NCI-H226 (cell line): ENCODE measurements around the gene SACS.
"Not testable (repeated sequence)": the region's sequence is repeated elsewhere in the genome, so short reads cannot be mapped to it uniquely, and the experiment has no call there.

Experiments used
- DNase-seq: peaks from one replicate; pipeline ENCODE4 v3.0.0-alpha.2; 2015

The SACS gene

GRCh38 chr13:23401156-23401555 is 32.3 kb downstream of the SACS start:
- not testable (repeated sequence) for DNase-seq

GRCh38 chr13:23399347-23399746 is 34.2 kb downstream of the SACS start:
- DNase-seq = no peak

GRCh38 chr13:23394821-23395220 is 38.7 kb downstream of the SACS start:
- no peak for DNase-seq

DNA sequence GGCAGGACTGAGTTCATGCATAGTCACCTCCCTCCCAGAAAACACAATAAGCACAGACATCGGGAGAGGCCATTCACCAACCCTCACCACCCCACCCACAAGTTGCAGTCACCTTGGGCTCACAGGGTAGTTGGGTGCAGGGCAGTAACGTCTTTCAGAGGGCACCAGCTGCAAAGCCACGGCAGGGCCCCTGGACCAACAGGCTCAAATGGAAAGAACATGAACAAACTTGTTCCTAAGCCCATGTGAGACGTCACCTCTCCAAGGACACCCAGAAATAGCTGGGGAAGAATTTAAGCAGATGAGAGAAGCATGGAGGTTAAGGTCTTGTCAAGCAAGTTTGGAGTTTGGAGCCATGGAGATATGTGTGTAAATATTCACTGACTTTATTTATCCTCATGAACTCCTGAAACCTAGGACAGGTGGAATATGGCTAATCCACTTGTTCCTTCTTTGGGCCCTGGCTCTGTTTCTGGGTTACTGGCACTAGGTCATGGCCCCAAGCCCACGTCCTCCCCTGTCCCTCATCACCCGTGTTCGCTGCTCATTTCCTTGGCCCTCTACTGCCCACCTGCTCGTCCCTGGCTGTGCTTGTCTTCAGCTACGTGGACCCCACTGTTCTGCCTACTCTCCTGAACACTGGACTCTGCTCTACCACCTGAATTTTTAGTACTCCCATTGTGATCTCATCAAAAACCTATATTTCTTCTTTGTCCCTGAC is 40.4 kb downstream of the SACS start:
- no peak for DNase-seq

- DNase-seq = no peak
These were observed 41.2 kb downstream of the SACS start for GRCh38 chr13:23392313-23392712.

DNA sequence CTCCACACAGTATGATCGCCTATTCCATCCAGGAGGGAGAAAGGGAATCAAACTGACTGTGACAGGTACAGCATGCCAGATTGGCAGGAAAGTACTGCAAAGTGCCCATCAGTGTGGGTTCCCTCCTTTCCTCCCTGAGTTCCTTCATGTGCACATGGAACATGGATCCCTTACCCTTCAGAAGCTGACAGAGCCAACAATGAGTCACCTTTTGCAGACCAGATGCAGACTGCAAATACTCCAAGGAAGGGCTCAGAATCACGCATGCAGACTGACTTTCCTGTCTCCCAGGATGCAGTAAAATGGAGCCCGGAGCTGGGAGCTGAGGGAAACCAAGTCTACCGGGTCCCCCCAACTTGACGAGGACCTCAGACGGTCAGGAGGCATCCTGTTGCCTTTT is 41.8 kb downstream of the SACS start:
- DNase-seq = no peak

GRCh38 chr13:23386533-23386932 is 47.0 kb downstream of the SACS start:
- no peak for DNase-seq

- no peak for DNase-seq
These were observed 47.6 kb downstream of the SACS start for GRCh38 chr13:23385931-23386330.

DNA sequence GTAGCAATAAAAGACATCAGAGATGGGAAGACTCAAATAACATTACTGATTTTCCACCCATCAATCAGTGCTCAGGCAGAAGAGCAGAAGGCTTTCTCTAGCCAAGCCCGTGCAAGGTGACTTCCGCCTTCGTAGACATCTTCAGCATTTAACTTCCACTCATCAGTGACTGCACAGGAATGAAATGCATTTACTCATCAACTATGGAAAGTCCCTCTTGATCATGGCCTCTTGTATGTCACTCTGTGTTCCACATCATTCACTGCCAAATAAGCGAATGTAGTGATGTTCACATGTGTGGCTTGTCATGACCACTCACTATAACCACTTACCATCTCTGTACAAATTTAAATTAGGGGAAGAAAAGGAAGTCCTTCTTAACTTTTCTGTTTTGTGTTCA is 49.4 kb downstream of the SACS start:
- DNase-seq = no peak

- DNase-seq = no peak
These were observed 50.4 kb downstream of the SACS start for GRCh38 chr13:23383151-23383550.

- no peak for DNase-seq
These were observed 51.6 kb downstream of the SACS start for GRCh38 chr13:23381866-23382265.

- DNase-seq = no peak
These were observed 53.0 kb downstream of the SACS start for GRCh38 chr13:23380534-23380933.

DNA sequence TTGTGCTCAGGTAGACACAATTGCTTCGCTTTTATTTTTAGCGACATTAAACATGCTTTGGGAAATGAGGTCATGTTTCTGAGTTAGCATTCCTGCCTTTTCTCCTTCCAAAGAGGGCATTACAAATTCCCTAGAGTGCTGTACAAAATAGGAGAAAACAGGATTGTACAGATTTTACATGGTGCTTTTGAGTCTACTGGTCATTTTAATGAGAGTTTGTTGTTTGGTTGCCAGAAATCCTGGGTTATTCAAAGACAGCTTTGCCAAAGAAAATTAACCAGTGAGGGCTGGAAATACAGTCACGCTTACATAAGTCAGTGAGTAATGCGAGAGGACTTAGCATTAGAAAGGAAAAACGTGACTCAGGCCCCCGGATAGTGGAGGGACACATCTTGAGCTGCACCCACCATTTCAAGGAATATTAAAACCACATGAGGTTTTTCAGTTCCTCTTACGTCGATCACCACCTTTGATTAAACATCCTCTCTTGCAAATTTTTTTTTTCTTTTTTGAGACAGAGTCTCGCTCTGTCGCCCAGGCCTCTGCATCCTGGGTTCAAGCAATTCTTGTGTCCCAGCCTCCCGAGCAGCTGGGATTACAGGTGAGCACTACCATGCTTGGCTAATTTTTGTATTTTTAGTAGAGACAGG is 55.4 kb downstream of the SACS start:
- peak; percentile 67 for DNase-seq

GRCh38 chr13:23377579-23377978 is 55.9 kb downstream of the SACS start:
- no peak for DNase-seq

GRCh38 chr13:23375001-23375971 is 58.2 kb downstream of the SACS start:
- DNase-seq = peak; percentile 66

DNA sequence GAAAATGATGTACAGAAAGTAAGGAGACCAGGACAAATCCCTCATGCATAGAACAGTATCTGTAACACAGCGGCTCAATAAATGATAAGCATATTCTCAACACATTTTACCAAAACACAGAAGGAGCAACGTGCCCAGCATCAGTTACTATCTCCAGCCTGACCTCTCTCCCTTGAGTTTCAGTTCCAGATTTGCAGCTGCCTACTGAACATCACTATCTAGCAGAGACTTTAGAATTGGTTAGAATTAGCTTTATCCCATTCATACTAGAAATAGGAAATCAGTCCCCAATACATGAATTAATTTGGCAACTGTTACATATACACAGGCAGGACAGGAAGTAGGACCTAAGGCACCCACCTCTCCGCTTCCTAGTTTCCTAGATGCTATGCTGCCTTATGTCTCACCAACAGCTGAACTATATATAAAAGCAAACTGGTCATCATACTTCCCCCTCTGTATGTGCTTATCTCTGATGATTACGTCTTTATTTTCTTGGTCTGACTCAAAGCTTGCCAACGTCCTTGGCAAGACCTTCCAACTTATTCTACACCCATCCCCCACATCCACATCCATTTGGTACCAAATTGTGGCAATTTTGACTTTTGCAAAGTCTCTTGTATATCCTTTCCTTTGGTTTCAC is 61.1 kb downstream of the SACS start:
- peak; percentile 12 for DNase-seq

DNA sequence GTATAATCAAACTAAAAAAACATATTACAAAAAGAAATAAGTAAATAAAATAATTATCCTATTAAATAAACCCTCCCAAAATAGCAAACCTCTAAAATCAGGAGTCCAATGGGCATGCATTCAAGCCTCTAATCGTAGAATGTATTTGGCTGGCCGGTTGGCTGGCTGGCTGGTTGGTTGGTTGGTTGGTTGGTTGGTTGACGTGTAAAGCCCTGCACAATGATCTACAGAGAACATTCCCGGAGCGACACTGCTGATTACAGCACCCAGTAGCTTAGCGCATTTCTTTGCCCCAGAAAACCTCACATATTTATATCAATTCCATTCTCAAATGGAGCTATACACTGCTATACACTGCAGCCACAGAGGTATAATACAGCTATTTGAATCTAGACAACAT is 65.6 kb downstream of the SACS start:
- no peak for DNase-seq

GRCh38 chr13:23365652-23366051 is 67.8 kb downstream of the SACS start:
- DNase-seq = no peak

DNA sequence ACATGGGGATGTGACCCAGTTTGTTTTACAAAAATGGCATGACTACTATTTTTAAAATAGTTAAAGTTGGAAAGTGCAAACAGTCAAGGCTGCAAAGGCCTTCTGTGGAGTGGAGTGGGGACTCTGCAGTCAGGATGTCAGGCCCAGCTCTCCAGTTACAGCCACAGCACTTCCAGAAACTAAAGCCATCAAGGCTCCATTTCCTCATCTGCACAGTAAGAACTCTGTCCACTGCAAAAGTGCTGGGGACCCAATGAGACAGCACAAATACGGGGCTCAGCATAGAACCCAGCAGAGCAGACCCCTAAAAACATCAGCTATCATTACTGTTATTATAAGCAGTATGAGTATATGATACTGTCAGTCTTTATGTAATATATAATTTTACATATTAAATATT is 73.6 kb downstream of the SACS start:
- DNase-seq = no peak

DNA sequence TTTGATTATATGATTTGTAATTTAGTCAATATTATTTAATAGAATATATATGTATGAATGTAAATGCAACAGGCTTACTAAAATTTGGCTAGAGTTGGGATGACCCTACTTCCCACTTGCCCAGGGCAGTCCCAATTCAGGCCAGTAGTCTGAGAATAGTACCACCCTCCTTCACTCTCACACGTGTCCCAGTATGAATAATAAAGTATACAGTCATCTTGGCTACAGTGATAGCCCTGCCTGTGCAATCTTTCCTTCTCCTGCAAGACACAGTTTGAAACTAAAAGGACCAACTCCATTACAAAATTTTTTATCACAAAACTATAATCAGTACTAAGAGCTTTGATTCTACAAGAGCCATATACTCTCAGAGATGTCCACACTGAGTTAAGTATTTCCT is 76.2 kb downstream of the SACS start:
- DNase-seq = no peak

- DNase-seq = no peak
These were observed 77.1 kb downstream of the SACS start for GRCh38 chr13:23356368-23356767.

DNA sequence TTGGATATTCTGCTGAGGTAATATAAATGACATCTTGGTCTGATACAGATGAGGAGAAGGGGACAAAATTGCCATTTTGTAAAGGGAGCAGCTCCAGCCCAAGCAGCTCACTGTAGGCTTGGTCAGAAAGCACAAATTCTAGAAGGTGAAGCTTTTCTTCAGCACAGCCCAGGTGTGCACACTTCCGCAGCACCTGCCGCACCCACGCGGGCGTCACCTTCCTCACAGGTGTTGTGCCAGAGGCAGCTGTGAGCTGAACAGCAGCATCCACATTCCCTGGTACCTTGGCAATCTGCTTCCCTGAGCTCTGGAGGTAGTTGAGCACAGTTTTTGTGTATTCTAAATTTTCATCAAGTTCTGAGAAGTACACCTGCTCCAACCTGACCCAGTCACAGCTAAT is 79.0 kb downstream of the SACS start:
- no peak for DNase-seq

DNA sequence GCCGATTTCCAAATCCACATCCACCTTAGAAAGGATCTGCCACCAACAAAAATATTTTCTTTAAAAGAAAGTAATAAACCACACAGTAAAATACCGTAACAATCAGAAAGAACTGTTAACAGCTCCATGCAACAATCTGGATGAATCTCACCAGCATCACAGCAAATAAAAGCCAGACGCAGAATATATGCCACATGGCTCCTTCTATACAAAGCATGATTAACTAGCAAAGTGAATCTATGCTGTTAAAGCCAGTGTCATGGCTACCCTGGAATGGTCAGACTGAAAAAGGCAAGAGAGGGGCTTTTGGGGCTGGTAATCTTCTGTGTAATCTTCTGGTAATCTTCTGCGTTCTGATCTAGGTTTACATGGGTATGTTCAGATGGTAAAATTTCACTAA is 81.3 kb downstream of the SACS start:
- DNase-seq = no peak
